Cardiac muscle cell (in vitro differentiated cells and primary cell): ENCODE results near the gene FAM110C. TPM values are rescaled to one million over a fixed set of nuclear protein-coding genes. Genes with fewer than 3 reads are reported as not detected.
"Not testable (repeated sequence)": the region's sequence is repeated elsewhere in the genome, so short reads cannot be mapped to it uniquely, and the experiment has no call there.

Source experiments
- DNase-seq, 2 donors: peaks; one replicate each; pipeline versions ENCODE4 v3.0.0 to v3.0.0-alpha.2; 2010 to 2017; ENCODE audit warnings: low read depth in 1 of 2, low spot score in 1 of 2
- H3K27ac ChIP-seq: fragments of 200-600 bp; sonication (generic); 2 replicates; pipeline ENCODE4 v1.5.1; 2016
- H3K27me3 ChIP-seq: fragments of 200-600 bp; sonication (generic); 2 replicates; pipeline ENCODE4 v1.6.0; 2016; ENCODE audit warnings: control low read depth
- H3K36me3 ChIP-seq: fragments of 200-600 bp; sonication (generic); 2 replicates; pipeline ENCODE4 v1.5.1; 2016; ENCODE audit warnings: control low read depth
- H3K4me1 ChIP-seq: fragments of 200-600 bp; sonication (generic); 2 replicates; pipeline ENCODE4 v1.8.1; 2017; ENCODE audit warnings: low read depth, mild to moderate bottlenecking, mixed run types
- H3K4me3 ChIP-seq: fragments of 200-600 bp; sonication (generic); 2 replicates; pipeline ENCODE4 v1.5.1; 2016; ENCODE audit warnings: mild to moderate bottlenecking
- H3K9me3 ChIP-seq: fragments of 200-600 bp; sonication (generic); 2 replicates; pipeline ENCODE4 v1.5.1; 2017; ENCODE audit warnings: low read depth, mild to moderate bottlenecking, control low read depth
- polyA plus RNA-seq: library from polyadenylated mRNA; unstranded; fragments of >200 nt; fragmentation: Nextera tagmentation; extraction: Ambion mirVana; gene quantifications from 2 replicates; pipeline ENCODE4 v1.2.1, GENCODE V29; 2016
- total RNA-seq: library from RNA; depleted of rRNA; stranded (reverse); fragments of >200 nt; gene quantifications from 2 replicates; pipeline ENCODE4 v1.2.3, GENCODE V29; 2016
- TF ChIP-seq, protein P1 (sequence below): IDR thresholded peaks from 2 replicates; pipeline ENCODE4 v1.5.1; 2012; ENCODE audit warnings: low read depth, mild to moderate bottlenecking, low read length

Gene FAM110C
- total and polyA plus RNA-seq, 2 experiments from 2014 or later = 0.60 TPM

GRCh38 chr2:23283-23682 is 23.0 kb downstream of the FAM110C start:
- no peaks in the 10 kb centered on the region for H3K9me3 ChIP-seq
- no peak overlapping the region for H3K4me3 ChIP-seq
- H3K36me3 ChIP-seq = no peaks in the 10 kb centered on the region
- H3K4me1 ChIP-seq = no peaks in the 10 kb centered on the region
- TF ChIP-seq, protein P1, sequence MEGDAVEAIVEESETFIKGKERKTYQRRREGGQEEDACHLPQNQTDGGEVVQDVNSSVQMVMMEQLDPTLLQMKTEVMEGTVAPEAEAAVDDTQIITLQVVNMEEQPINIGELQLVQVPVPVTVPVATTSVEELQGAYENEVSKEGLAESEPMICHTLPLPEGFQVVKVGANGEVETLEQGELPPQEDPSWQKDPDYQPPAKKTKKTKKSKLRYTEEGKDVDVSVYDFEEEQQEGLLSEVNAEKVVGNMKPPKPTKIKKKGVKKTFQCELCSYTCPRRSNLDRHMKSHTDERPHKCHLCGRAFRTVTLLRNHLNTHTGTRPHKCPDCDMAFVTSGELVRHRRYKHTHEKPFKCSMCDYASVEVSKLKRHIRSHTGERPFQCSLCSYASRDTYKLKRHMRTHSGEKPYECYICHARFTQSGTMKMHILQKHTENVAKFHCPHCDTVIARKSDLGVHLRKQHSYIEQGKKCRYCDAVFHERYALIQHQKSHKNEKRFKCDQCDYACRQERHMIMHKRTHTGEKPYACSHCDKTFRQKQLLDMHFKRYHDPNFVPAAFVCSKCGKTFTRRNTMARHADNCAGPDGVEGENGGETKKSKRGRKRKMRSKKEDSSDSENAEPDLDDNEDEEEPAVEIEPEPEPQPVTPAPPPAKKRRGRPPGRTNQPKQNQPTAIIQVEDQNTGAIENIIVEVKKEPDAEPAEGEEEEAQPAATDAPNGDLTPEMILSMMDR = no peak
- no peak for DNase-seq
- H3K27ac ChIP-seq = no peak overlapping the region
- H3K27me3 ChIP-seq = no peaks in the 10 kb centered on the region

DNA sequence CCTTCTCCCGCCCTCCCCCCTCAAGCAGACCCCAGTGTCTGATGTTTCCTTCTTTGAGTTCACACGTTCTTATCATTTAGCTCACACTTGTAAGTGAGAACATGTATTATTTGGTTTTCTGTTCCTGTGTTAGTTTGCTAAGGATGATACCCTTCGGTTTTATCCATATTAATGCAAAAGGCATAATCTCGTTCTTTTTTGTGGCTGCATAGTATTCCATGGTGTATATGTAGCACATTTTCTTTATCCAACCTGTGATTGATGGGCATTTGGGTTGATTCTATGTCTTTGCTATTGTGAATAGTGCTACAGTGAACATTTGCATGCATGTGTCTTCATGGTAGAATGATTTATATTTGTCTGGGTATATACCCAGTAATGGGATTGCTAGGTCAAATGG is 24.1 kb downstream of the FAM110C start:
- H3K27me3 ChIP-seq, H3K4me1 ChIP-seq, H3K27ac ChIP-seq, H3K4me3 ChIP-seq, H3K9me3 ChIP-seq, DNase-seq, H3K36me3 ChIP-seq: not testable (repeated sequence)

DNA sequence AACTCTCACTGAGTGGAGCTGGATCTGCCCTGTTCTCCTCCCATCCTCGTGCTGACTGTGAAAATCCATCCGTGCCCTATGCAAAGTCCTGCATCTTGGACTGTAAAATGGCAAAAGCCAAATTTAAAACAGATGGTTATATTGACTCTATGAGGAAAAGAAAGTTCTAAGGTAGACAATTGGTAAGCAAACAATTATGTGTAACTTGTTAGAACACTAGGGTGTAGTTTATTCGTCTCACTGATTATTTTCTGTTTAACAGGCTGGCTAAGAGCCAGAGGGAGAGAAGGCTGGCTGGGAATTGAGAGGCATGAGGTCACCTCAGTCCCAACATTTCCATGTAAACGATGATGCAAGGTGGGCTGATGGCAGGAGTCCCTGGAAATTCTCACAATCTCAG is 26.0 kb downstream of the FAM110C start:
- H3K9me3 ChIP-seq, H3K27me3 ChIP-seq, H3K36me3 ChIP-seq, DNase-seq, H3K27ac ChIP-seq, H3K4me3 ChIP-seq, H3K4me1 ChIP-seq: not testable (repeated sequence)

- DNase-seq = no peak
- TF ChIP-seq, protein P1 = no peak
- no peak overlapping the region for H3K27ac ChIP-seq
- H3K4me1 ChIP-seq = no peaks in the 10 kb centered on the region
- no peaks in the 10 kb centered on the region for H3K9me3 ChIP-seq
- H3K36me3 ChIP-seq = no peaks in the 10 kb centered on the region
- peaks cover 4% of the 10 kb centered on the region for H3K27me3 ChIP-seq
- no peak overlapping the region for H3K4me3 ChIP-seq
Observed at GRCh38 chr2:19505-19904, 26.8 kb downstream of the FAM110C start.

DNA sequence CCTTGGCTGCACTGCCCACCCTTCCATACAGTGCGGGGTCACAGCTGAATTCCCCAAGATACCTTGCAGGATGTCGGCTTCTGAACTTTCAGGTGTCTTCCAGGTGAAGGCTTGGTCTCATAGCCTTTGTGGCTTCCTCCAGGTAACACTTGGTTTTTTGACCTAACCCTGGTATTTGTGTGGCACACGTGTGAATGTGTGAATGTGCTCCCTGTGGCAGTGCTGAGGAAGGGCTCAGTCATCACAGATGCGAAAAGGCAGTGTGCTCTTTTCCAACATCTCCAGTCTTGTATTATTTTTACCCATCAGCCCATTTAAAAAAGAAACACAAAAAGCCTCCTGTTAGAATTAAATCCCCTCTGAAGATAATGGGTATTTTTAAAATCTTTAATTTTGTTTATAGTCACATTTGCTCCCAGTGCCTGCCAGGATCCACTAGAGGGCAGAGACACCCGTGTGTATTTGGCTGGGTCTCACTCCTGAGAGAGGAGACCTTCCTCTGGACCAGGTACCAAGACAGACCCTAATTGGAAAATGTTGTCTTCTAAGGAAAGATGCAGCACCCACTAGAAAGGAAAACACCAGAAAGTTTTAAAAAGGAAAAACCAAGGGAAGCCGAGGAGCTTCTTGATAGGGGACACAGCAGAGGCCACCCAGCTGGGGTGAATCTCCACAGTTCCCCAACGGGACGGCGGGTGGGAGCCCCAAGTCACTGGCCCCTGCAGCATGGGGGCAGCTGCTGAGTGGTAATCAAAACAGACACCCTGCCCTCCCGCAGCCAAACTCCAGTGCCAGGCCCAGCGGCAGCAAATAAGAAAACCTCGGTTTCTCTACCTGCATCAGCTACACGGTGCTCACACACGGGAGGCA is 27.7 kb downstream of the FAM110C start:
- DNase-seq = no peak
- Histone ChIP-seq H3K9me3 (no peaks in the 10 kb centered on the region), H3K27ac (no peak overlapping the region), H3K36me3 (no peaks in the 10 kb centered on the region), H3K4me3 (no peak overlapping the region), H3K27me3 (peaks cover 4% of the 10 kb centered on the region), H3K4me1 (no peaks in the 10 kb centered on the region)
- TF ChIP-seq, protein P1 = peak; percentile 43

- H3K4me1 ChIP-seq, H3K27me3 ChIP-seq, H3K4me3 ChIP-seq, H3K27ac ChIP-seq, H3K36me3 ChIP-seq, DNase-seq, H3K9me3 ChIP-seq: not testable (repeated sequence)
Observed at GRCh38 chr2:15916-16315, 30.4 kb downstream of the FAM110C start.

DNA sequence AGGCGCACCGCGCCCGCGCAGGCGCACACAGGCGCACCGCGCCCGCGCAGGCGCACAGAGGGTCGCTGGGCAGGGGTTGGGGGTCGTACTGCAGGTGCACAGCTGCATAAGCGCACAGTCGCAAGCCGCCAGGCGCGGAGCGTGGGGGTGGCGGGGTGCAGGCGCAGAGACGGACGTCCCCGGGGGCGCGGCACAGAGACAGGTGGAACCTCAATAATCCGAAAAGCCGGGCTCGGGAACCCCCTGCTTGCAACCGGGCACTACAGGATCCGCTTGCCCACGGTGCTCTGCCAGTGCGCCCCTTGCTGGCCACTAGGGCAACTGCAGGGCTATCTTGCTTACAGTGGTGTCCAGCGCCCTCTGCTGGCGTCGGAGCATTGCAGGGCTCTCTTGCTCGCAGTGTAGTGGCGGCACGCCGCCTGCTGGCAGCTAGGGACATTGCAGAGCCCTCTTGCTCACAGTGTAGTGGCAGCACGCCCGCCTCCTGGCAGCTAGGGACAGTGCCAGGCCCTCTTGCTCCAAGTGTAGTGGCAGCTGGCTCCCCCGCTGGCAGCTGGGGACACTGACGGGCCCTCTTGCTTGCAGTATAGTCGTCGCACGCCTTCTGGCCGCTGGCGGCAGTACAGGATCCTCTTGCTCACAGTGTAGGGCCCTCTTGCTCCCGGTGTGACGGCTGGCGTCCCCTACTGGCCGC is 34.9 kb downstream of the FAM110C start:
- no peak overlapping the region for H3K27ac ChIP-seq
- H3K36me3 ChIP-seq = no peaks in the 10 kb centered on the region
- no peaks in the 10 kb centered on the region for H3K4me1 ChIP-seq
- peak in 1 of 2 donors; percentile 65 for DNase-seq
- TF ChIP-seq, protein P1 = peak; percentile 63
- no peak overlapping the region for H3K4me3 ChIP-seq
- H3K9me3 ChIP-seq = no peaks in the 10 kb centered on the region
- peaks cover 4% of the 10 kb centered on the region for H3K27me3 ChIP-seq
